Hematopoietic multipotent progenitor cell treated with erythropoietin and hydrocortisone succinate and interleukin-3 and kit ligand, for 8 days (in vitro differentiated cells): Measurements from ENCODE around the gene TEX47.

ENCODE experiments used
- DNase-seq: peaks from one replicate; pipeline ENCODE4 v3.0.0-alpha.2; 2015

The TEX47 gene

DNA sequence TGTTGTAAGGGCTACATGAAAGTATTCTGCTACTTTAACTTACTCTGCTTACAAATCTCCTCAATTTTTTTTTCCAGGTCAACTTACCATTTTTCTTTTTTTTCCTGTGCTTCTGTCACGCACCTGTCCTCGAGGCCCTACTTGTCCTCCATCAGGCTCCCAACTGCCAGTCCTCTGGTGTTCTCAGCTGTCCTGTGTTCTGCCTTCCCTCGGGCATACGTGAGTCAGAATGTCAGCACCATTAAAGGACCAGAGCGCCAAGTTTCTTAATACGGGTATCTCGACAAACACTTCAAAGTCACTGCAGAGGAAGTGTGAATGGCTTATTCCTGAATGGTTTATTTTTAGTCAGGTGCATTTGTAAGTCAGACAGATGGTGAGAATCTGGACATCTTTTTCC is at the start of gene TEX47:
TSS of gene TEX47 (minus strand) at position 185 of the 400 bp plus-strand sequence. CDS start 795 bp downstream, outside the sequence.
- no peak for DNase-seq

DNA sequence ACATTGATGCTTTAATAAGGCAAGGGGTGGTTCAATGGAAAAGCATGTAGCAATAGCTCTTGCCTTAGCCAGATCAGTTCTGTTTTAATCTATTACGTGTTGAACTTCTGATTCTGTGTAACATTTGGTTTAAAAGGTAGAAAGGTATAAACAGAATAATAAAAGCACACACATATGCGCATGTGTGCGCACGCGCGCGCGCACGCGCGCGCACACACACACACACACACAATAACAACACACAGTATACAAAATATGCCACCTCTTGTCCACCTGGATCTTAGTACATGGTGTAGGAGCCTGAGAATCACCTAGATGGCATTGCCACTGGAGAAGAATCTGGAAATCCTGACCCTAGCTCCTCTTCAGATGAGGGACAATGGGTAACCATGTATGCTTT is 49.6 kb upstream of the TEX47 start:
- no peak for DNase-seq

DNA sequence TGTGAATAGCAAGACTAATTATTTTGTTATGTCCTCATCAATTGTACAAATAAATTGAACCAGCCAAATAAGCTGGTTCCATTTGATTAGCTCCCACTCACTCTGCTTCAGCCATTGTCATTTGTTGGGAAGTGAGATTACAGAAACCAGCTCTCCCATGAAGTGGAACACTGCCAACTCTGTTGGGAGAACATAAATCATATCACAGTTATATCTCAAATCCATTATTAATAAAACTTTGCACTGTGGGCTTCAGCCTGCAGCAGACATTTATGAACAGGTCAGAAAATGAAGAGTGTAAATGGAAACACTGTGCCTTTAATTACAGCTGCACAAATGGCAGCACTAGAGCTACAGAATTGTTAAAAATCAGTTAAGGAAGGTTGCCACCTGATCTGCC is 46.7 kb upstream of the TEX47 start:
- no peak for DNase-seq

DNA sequence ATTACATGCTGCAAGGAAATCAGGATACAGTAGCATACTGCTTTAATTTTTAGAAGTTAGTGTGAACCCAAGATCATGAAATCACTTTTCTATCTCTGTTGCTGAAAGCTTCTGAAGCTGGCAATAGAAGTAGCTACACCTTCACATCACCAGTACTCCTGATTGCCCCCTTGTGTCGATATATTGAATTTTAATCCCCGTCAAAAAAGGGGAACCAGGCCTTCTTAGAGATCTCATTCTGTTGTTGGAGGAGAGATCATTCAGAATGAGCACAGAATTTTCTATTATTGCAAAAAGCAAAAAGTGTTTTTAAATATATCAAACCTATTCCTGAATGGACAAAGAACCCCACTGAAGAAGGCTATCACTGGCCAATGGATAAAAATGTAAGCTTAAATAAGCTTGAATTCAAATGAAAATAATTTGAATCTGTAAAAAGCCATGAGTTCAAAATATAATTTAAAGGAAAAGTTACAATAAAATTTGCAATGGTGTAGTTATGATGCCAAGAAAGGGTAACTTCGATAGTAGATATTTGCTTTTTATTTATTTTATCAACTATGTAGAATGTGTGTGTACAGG is 39.7 kb upstream of the TEX47 start:
- DNase-seq: peak; percentile 50

DNA sequence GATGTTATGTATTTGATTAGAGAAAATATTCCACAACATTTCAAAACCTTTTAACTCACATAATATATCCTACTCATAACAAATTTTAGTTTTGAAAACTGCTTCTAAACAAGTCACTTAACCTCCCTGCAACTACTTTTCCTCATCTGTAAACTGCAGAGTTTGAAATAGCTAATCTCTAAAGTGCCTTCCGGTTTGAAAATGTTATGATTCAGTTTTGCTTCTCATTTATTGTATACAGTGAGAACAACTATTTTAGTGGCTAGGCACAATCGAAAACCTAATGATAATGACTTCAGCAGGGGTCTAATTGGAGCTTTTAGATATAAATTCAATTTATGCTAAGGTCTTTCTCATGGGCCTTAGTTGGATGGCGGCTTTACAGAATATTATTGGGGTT is 30.7 kb upstream of the TEX47 start:
- DNase-seq: no peak

DNA sequence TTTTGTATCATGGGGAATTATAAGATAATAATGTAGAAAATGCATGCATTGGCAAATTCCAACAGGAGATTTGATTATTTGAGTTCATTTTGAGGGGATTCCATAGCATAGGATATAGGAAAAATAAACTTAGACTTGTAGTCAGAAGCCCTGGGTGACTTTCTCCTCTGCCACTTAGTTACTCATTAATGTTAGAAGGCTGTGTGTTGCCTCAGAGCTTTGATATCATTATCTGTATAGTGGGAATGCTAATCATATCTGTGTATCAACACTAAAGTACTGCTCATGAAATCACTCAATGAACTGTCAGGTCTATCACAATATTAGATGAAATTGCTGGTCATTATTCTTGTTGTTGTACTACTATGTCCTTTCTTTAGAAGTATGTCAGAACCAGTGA is 23.0 kb upstream of the TEX47 start:
- DNase-seq: no peak

DNA sequence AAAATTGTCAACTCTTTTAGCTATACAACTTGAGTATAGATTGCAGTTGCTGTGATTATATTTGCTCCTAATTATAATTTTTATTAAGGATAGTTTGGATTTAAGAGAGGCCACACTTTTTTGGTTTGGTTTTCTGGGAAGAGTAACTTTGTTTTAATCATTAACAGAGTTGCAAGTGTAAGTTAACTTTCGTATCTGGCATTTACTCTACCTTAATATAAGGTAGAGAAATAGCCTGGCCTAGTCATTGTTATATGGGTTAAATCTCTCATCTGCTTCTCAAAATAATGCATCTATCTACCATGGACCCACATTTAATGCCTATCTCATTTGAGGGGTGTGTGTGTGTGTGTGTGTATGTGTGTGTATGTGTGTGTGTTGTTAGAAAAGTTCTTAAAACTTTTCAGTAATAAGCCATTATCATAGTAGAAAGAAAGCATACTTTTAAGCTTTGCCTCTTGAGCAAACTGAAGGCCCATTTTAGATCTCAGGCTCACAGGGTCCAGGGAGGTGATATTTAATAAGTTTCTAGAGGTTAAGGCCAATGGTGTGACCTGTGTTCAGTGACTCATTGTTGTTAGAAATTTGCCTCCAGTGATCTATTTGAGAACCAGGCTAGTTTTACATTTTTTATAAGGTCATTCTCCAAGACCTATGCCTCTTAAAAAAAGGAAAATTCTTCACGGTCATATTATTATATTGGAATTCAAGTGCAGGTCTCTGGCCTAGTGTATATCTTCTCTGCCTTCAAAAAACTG is 10.9 kb upstream of the TEX47 start:
- DNase-seq: no peak

DNA sequence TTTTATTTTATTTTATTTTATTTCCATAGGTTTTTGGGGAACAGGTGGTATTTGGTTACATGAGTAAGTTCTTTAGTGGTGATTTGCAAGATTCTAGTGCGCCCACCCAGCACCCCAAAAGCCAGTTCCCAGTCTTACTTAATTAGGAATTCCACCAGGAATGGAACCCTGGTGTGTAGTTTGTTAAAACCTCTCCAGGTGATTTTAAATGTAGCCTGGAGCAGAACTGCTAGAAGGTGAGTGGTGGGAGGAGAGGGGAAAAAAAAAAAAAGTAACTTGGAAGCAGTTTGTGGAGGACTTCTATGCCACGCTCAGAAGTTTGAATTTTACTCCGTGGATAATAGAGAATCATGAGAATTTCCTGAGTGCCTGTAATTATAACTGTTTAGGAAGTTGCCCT is 5.5 kb upstream of the TEX47 start:
- no peak for DNase-seq

DNA sequence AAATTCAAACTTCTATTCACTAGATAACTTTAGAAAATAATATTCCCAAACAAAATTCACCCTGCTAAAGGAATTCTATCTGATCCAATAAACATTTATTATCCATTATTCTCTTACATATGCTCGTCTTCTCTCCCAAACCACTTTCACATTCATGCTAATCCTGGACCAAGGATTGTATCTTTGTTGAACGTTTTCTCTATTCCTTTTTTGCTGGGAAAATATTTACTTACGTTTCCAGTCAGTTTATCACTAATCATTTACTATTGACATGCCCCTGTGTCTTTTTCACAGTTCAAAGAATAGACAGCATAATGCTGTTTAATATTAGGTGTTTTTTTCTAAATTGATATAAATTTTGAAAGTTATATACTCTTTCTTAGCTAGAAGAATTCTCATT is 3.2 kb downstream of the TEX47 start:
- no peak for DNase-seq

DNA sequence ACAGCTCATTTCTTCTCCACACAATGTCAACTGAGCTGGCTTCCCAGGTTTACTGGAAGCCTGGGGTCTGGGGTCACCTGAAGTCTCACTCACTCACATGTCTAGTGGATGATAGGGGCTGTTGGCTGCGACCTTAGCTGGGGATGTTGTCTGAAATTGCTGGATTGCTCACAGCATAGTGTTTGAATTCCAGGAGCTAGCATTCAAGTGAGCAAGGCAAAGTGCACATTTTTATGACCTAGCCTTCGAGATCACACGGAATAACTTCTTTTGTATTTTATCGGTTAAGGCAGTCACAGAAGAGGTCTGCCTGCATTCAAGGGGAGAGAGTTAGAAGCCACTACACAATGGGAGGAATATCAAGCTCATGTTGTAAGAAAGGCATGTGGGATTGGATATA is 3.6 kb downstream of the TEX47 start:
- DNase-seq: no peak

DNA sequence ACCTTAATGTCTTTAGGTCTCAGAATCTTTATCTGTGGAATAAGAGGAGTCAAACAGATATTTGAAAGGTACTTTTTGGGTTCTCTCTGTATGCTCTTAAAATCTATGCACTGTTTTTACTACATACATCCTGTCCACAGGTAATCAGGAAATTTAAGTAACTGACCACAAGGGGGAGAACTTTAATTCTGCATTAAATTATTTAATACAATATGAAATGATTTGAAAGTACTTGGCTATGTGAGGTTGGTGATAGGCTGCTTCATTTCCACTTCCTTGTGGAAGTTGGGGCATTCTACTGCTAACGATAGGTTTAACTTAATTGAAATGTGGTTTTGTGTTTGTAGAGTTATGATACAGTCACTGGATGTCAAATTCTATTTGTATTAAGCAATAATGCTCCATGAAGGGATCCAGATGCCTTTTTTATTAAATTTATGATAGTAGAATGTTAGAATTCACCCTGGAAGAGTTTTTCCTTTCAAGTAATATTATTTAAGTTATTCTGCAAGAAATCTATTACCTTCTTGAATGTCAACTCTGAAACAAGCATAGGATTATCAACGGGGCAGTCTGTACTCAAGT is 6.0 kb downstream of the TEX47 start:
- peak; percentile 30 for DNase-seq

DNA sequence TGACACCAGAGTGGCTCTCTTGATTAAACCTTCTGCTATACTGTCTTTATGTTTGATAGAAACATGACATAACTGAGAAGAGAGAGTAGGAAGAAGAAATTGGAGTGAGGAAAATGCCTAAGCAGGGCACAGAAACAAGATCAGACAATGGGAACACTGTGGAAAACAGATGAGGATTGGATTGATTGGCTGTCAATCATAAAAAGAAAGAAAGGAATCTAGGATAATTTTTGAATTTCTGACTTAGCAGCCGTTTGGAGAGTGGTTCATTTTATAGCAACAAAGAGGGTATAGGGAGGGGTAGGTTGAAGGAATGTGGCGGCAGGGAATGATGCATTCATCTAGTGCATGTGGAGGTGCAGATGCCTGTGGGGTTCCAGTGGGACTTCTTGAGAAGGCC is 7.8 kb downstream of the TEX47 start:
- no peak for DNase-seq

DNA sequence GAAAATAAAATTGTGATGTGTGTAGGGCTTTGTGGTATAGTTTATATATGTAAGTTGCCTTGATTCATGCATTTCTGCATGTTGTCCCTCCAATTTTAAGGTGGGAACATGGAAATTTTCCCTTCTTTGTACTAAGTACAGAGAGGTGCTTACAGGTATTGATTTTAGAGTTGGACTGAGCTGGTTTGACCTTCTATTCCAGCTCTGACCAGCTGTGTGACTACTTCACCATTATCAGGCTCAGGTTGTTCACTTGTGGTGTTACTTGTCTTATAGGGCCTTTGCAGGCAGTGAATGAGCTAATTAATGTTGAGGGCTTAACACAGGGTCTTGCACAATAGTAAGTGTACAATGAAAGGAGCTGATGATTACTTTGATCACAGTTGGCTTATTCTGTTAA is 19.7 kb downstream of the TEX47 start:
- no peak for DNase-seq

DNA sequence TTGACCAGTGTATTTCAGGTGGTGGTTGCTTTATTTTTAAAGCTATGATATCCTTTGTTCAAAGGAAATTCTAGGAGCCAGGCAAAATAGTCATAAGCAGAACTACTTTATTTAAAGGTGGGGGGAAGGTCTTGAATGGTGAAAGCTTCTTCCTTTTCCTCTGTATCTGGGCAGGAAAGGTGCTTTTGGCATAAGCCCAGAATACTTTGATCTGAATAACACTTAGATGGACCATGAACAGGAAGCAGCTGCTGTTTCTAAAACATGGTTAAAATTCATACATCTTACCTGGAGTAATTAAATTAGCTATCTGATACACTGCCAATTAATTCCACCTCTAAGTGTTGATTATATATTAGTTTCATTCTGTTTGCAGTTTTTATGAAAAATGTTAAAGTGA is 22.8 kb downstream of the TEX47 start:
- DNase-seq: no peak

DNA sequence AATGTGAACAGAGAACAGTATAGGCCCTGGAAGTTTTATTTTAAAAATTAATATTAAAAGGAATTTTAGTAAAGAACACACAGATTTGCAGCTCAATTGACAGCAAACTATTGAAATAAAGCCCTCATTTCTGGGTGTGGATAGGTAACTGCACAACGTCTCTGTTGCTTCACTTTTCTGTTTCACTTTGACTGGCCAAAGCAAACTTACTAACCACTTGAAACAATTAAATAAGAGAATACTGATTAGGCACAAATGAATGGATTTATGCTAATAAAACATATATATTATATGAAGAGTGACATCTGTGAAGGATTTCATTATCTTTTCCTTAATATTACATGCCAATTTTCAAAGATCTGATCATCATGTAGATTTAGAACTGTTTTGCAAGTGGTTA is 24.1 kb downstream of the TEX47 start:
- DNase-seq: no peak

DNA sequence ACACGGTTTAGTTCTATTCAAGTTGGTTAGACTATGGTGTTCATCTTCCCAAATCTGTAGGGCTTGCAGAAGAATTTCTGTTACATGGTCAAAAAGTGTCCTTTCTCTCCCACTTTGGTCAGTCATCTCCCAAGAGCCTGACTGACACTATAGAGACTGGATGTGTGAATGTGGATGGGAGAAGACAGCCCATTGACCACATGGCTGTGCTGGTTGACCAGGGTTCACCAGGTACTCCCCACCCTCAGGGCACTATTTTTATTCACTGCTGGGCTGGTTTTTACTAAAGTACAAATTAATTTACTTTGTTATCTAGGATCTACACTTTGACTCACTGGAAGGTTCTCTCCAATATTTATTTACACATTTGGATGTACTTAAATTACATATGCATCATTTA is 33.8 kb downstream of the TEX47 start:
- DNase-seq: no peak

DNA sequence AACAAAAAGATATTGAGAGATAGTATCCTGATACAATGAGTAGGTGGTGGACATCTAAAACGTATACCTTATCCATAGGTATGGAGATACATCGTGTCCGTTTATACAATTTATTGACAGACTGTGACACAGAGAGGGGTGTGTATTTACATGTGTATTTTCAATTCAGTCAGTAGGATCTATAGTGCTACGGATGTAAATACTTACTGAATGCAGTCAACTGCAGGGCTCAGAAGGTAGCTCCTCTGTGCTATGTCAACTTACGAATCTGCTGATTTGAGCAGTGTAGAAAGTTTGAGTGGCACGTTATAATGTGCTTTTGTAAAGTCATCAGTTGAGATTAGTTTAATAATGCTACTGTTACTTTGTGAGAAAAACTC is 35.4 kb downstream of the TEX47 start:
- DNase-seq: no peak

DNA sequence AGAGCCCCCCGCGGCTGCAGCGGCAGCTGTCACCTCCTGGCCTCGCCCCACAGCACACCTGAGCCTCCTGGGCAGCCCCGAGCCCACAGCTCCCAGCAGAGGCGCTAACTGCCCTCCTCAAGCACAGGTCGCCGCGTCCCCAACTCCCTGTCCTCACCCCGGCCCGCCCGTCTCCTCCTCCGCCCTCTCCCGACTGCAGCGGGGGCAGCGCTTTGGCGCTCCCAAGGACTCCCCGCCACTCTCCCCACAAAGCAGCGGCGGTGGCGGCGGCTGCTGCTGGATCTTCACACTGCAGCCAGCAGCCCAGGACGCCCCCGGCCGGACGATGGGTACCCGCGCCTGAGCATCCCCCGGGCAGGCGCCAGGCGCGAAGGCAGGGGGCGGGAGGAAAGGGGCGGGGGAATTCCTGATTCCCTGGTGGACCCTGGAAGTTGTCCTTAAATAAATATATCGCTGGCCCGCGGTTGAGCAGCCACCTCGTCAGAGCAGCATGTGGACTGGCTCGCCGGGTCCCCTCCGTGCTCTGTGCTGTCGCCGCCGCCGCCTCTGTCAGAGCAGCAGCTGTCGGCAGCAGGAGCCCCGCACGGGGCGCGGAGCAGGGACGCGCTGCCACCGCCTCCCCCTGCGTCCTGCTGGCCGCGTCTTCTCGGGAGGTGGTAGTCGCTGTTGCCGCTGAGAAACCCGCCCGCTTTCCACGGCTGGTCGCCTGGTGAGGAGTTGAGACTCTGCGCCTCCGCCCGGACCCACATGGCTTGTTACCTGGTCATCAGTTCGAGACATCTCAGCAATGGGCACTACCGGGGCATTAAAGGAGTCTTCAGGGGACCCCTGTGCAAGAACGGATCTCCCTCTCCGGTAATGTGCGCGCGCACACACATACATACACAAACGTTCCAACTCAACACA is 36.1 kb downstream of the TEX47 start, which contains the start of gene ZNF804B:
TSS of gene ZNF804B (plus strand) at position 471 of the 906 bp plus-strand sequence. CDS start at position 748, 277 bp downstream.
- DNase-seq: no peak

DNA sequence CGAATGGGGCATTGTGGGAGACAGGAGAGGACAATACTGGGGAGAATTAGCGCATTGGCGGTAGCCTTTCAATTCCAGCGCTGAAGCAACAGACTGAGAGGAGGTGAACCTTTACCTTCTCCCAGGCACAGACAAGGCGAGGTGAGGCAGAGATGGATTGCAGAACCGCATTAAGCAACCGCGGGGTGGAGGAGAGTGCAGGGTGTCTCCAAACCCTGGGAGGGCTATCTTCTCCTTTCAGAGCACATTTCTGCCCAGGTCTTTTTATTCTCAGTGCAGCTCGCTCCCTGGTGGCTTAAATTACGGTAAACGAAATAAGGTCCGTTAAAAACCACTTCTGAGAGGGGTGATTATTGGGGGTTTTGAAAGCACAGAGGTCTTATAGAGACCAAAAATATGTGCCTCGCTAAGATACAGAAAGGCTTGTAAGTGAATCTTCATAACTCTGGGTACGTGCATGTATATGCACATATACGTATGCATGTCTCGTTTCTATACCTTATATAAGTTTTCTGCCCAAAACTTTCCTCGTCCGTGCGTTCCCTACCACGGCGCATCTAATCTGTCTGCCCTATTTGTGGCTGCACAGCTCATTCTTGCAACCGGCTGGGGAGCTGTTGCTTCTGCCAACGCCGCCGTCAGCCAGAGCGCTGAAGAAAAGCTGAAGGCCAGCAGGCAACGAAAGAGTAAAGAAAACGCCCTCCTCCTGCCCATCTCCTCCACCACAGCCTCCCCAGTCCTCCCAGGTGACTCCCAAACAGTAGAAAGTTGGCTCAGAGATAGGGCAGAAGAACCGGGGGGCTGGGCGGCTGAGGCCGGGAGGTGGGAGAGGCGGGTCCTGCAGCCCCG is 36.9 kb downstream of the TEX47 start:
- peak; percentile 6 for DNase-seq

DNA sequence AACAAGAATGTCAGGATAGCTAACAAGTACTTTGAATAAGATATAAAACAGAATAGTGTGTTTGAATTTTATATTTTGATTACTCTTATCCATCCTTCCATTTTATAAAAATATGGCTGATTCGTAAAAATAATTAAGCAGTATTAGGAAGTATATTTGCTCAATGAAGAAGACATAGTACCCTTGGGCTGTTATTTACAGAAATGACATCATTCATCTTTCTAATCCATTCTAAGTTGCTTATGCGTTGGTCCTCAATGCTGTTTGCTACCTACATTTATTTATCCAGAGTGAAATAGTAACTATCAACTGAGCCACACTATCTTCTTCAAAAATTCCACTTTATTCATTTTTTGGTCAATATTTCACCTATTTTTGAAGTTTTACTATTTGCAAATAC is 38.2 kb downstream of the TEX47 start:
- no peak for DNase-seq

DNA sequence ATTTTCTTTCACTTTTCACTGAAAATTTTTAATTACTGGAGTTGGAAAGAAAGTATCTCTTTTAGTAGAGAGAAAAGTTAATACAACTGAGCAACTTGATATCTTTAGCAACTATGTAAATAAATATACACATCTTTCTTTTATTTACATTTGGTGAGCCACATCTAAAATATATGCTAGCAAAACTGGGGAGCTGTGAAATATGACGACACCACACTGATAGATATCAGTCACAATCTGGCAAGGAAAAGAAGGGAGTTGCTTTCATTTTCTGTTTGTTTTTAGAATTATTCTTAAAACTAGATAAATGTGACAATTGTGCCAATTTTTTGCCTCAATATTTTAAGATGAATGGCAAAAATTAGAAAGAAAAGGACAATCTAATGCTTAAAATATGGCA is 38.7 kb downstream of the TEX47 start:
- DNase-seq: no peak

DNA sequence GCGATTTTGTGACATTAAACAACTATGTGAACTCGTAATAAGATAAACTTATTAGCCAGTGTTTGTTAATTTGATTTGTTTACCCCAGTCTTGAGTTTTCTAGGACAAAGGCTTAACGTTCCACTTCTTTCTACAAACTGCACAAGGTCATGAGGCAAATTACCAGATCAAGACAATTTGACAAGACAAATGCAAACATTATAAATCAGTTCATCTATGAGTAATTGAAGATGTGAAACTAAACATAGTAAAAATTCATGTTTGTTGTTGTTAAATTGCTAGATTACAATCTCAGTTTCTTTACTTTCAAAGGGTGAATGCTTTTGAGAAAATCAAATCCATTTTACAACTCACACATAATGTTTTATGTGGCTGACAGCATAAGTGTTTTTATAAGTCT is 49.4 kb downstream of the TEX47 start:
- no peak for DNase-seq
